ENCODE measurements around the gene IGLL5.

IGLL5 gene

DNA sequence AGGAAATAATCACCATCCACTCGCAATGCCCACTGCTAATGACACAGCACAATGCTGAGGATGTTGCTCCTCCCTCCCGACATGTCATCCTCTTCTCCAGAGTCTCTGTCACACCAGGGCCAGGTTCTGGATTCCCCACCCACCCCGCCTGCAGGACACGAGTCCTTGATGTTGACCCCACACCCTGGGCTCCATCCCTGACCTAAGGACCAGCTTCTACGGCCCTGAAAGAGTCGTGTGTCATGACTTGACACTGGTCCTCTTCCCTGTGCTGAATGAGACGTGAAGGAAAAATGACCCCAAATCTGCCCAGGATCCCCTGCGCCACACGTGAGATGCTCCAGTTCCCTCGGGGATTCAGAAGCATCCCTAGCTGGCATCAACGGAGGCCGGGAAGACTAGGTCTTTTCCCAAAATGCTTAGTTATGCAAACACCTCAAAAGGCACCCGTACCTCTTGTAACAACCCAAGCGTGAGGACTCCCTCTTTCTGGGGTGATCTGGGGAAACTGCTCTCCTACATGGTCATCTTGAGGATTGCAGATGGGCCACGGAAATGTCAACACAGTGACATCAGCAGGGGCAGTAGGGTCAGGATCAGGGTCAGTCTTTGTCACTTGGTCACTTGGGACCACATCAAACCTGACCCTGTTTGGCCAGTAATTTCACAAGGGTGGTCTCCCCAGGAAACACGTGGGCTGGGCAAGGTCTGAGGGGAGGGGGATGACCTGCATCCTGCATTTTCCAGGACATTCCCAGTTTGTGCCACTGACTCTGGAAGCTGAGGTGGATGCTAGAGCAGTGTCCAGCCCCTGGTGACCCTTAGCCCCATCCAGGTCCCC lies 42.0 kb downstream of the IGLL5 start:
- peak in 1 of 2 donors; percentile 49 for DNase-seq

DNA sequence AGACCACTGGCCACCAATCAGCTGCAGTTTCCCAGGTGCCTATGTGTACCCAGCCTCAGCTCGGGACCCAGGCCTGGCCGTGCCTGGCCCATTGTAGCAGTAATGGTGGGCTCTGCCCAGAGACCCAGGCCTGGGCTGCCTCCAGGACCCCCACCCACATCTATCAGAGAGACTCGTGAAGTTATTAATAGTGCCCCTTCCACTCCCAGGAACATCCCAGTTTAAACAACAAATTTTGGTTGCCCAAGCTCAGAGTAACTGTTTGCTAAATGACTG lies 42.5 kb downstream of the IGLL5 start:
- DNase-seq: no peak

DNA sequence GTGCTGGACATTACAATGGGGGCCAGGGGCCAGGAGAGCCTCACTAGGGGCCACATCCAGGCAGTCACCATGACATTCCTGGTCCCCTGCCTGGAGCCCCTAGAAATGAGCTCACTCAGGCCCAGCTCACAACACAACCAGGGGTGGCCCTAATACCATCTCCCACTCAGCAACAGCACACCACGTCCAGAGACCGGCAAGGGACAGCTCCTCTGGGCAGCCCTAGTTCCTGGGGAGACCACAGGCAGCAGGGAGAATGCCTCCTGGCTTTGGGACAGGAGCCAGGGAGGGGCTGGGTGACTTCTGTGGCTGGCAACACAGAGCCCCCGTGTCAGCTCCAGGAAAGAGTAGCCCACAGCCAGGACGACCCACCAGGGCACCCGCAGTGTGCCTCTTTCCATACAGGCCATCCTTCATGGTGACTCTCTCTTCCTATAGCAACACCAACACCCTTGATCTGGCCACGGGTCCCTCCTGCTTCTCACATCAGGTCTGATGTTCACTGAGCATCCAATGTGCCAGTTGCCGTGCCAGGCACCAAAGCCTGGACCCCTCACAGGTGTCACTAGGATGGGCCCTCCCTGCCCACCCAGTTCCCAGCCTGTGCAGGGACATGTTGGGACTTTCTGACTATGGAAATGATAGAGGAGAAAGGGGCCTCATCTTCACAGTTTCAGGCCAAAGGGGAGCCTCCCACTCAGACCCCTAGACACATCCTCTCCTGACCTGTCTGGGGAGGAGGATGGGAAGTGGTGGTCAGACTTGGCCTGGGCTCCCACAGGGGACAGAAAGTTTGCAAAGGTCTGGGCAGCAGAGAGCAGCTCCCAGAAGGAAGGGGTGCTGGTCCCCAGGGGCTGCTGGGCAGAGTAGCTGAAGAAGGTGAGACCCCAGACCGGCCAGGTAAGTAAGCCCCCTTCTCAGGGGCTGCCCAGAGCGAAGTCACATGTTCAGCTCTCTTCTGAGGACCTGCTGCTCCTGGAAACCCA lies 43.2 kb downstream of the IGLL5 start:
- DNase-seq: no peak

DNA sequence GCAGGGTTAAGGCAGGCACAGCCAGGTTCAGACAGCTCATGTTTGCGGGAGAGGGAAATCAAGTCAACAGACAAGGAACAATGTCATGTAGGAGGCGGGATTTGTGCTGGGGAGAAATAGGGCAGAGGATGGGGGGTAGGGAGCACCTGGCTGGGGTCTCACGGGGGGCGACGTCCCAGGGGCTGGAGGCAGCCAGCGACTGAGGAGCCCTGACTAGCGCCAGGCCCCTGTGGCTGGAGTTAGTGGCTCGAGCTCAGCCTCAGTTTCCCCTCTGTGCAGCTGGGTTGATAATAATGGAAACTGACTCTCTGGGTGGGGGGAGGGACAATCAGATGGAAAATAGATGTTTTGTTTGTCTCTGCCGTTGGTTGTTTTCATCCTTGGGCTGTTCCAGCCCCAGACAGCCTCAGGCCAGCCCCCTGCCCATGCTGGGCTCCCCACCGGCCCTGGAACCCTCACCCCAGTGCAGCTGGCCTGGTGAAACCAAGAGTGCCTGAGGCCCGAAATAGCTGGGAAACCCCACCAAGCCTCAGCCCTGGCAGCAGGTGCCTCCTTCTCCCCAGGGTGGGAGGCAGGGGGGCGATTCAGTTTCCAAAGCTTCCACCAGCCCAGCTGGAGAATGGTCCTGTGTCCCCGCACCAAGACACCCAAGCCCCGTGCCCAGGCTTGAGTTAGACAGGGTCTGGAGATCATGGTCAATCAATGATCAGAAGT lies 44.1 kb downstream of the IGLL5 start:
- peak in 1 of 2 donors; percentile 46 for DNase-seq

DNA sequence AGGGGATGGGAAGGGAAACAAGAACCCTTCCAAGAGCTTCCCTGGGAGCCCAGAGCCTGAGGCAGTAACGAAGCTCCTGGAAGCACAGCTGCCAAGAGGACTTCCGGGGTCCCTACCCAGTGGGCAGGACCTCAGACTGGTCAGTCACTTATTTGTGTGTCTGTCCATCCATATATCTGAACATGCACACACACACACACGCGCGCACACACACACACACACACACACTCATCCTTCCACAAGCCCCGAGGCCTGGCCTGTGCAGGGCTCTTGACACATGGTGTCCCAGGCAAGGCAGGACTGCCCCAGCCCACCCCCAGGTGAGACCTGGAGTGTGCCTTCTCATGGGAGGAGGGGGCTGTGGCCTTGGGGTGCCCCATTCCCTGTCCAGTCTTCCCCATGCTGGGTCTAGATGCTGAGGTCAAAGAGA lies 44.9 kb downstream of the IGLL5 start:
- DNase-seq: no peak

DNA sequence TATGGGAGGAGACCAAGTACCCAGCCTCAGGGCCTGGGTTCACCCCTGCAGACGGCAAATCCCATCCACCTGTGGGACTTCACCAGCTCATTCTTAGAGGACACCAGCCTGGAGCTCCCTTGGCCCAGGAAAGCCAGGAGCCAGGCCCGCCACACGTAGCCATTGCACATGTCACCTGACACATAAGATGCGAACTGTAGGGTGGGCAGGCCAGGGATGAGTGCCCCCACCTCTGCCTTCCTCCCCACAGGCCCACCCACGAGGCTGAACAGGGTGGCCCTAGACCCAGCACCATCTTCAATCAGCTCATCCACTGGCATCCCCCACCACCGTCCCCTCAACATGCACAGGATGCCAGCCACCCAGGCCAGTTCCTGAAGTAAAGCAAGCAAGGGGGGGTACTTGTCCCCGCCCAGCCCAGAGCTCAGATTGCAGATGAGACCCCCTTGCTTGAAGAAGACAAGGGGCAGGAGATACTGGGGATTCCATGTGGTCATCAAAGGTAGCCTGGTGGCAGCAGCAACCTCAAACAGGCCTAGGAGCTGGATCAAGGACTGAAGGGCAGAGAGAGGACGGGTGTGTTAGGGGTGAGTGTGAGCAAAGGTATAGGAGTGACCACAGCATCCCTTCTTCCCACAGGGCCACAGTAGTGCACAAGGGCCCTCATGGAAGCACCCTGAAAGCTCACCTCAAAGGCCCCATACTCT lies 45.6 kb downstream of the IGLL5 start:
- no peak for DNase-seq

DNA sequence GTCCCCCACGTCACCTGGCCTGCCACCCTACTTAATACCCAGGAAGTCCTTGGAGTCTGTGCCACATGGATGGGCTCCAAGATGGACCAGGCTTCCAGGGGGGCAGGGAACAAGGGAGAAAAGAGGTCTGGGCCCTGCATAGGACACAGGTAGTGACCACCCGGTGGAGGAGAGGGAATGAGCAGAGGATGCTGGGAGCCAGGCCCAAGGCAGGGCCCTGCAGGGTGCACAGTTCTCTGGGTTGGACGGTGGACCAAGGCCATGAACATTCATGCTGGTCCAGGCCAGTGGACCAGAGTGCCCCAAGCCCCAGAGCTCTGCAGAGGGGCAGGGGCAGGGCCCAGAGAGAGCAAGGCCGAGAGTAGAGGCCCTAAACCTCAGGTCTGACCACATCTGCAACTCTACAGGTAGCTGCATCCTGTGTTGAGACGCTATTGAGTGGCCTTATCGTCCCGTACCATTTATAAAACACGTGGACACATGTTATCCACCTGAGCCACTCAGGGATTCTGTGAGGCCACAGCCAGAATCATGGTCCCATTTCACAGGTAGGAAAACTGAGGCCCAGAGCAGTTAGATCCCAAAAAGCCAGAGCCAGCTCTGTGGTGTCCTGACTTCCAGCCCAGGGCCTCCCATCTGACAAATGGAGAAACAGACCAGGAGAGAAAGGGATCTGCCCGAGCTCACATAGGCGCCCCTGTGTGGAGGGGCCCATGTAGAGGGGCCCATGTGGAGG lies 46.4 kb downstream of the IGLL5 start:
- no peak for DNase-seq

DNA sequence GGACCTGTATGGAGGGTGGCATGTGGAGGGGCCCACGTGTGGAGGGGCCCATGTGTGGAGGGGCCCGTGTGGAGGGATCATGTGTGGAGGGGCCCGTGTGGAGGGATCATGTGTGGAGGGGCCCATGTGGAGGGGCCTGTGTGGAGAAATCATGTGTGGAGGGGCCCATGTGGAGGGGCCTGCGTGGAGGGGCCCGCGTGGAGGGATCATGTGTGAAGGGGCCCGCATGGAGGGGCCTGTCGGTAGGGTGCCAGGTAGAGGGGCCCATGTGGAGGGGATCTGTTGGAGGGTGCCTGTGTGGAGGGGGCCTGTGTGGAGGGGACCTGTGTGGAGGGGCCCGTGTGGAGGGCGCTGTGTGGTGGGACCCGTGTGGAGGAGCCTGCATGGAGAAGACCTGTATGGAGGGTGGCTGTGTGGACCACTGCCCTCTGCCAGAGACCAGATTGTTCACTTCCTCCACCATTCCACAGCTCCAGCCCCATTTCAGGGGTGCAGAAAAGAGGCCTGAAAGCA lies 47.0 kb downstream of the IGLL5 start:
- DNase-seq: no peak

DNA sequence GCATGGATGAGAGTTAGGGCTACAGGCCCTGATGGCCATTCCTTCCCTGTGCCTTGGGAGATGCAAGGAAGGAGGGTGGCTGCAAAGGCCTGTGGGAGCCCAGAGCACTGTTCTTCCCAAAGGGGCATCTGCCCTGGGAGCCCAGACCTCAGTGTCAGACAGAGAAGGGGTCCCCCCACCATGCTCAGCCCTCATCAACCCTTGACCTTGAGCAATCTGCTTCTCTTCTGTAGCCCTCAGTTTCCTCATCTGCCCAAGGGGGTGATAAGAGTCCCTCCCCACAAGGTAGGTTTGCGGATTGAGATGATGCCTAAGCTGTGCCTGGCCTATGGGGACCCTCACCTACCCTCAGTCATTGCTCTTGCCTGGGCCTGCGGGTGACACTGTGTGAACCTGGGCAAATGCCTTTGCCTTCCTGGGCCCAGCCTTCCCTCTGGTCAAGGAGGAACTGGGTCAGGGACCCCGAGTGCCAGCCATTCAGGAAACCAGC lies 47.5 kb downstream of the IGLL5 start:
- no peak for DNase-seq

DNA sequence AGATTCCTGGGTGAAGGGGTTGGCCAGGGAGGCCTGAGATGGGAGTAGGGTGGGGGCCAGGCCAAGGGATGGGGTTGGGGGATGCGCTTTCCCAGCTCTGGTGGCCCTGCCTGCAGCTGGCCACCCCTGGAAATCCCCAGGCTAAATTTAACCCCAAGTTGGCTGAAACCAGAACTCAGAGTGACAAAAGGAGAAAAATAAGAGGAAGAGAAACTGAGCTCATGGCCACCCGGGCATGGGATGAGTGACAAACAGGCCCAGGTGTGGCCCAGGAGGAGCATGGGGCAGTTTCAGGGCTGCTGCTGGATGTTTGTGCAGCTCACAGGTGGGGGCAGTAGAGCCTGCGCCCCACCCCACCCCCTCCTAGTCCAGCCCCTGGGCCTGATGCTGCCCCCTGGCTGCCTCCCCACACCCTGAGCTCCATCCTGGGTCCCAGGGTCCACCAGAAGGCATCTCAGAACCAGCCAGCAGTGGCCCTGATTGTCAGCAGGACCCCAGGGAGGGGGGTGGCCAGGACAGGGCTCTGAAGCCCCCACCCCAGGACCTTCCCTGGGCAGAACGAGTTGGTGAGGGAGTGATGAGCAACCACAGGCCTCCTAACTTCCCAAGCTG lies 48.0 kb downstream of the IGLL5 start:
- peak; percentile 18 to 89 for DNase-seq

DNA sequence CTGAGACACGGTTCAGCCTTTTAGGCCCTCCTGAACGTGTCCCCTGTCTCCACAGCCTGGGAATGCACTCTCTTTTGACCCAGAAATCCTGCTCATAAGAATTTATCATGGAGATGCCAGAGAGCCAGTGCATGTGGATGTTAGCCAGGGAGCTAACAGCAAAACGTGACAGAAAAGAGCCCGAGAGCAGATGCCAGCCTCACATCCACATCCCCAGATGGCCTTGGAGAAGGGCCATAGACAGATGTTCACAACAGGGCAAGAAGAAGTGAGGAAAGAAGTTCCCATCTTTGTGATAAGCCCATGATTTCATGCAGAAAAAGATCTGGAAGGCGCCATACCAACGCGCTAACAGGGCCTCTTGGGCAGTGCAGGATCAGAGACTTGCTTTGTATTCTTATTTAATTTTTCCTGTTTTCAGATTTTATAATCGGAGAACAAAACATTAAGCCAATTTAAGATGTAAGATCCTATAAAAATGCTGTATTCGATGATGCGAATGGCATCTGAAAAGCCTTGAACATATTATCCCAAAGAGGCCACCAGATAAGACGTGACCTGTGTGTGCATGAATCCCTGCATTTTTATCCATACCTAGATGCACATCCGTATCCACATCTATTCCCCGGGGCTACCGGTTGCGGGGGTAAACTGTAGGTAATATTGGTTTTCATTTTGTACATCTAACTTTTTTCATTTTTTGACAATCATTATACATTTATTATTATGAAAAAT lies 48.7 kb downstream of the IGLL5 start:
- DNase-seq: no peak

DNA sequence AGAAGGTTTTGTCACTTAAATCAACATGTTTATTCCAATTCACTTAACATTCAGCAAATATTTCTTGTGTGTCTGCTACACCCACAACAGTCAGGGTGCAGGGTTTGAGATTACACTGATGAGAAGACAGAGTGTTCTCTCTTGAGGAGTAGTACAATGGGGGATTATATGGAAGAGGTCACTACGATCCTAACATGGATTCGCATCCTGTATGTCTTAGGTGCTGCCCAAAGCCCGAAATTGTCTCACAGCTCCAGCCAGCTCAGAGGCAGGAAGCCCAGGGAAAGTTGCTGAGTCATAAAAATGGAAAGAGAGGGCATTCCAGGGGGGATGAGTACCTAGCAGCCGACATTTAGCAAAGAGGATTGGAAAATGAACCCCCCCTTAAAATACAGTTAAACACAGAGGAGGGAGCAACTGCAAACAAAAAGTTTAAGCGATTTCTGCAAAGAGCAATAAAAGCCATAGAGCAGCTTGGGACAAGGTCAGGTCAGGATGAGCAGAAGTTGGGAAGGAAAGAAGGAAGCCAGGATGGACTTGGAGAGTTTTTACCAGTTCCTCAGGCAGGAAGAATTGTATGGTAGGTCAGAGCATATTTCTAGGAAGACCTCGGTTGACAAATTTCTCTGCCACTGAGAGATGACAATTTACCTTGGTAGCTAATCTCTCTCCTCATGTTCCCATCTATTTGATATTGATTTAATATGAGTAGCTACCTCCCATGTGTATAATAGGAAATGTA lies 49.5 kb downstream of the IGLL5 start:
- no peak for DNase-seq

DNA sequence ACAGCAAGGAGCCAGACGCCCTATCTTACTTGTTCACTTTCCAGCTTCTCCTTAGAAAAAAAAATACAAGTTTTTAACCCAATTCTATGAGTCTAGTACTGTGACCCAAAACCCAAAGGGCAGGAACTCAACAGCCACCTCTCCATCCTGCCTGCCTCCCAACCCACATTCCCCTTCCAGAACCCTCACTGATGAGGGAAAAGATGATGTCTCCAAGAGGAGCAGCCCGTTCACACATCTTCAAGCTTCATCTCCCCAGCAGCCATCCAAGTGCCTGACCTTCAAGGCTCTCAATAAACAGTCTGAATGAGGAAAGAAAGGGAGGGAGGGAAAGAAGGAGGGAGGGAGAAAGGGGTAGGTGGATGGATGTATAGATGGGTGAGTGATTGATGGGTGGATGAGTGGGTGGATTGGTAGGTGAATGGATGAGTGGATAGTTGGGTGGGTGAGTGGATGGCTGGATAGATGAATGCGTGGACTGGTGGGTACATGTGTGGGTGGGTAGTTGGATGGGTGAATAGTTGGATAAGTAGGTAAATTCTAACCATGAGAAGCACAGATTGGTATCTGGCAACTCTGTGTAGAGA lies 50.4 kb downstream of the IGLL5 start:
- no peak for DNase-seq

DNA sequence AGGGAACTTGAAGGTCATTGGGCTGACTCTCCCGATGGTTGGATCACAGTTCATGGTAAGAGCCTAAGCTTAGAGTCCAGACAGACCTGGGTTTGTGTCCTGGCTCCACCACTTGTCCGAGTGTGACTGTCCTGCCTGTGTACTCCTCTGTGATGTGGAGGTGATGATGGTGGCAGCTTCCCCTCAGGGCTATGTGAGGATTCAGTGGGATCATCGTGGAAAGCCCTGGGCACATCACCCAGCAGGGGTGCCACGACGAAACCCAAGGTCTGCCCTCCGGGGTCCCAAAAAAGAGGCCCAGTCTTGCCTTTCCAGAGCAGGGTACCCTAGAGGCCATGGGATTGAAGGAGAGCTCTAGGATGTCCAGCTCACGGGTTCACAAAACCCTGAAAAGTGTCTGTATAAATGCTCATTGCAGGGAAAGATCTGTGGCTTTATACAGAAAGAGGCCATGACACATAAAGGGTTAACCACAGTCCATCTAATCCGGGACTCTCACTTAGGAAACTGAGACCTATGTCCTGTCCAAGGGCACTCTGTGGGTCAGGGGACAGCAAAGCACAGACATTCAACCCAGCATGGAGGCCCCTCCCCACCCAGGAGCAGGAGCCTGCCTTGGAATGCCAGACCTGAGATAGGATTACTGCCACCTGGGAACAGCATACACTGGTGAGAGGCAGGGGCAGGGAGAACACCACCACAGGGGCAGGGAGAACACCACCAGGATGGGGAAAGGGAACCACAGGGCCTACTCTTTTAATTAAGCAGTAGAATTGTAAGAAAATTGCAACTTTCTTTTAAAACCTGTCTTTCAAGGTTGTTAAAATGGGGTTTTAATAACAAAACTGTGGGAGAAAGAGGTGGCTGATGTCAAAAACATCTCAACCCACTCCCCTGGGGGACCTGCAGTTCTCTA lies 51.3 kb downstream of the IGLL5 start:
- DNase-seq: no peak

DNA sequence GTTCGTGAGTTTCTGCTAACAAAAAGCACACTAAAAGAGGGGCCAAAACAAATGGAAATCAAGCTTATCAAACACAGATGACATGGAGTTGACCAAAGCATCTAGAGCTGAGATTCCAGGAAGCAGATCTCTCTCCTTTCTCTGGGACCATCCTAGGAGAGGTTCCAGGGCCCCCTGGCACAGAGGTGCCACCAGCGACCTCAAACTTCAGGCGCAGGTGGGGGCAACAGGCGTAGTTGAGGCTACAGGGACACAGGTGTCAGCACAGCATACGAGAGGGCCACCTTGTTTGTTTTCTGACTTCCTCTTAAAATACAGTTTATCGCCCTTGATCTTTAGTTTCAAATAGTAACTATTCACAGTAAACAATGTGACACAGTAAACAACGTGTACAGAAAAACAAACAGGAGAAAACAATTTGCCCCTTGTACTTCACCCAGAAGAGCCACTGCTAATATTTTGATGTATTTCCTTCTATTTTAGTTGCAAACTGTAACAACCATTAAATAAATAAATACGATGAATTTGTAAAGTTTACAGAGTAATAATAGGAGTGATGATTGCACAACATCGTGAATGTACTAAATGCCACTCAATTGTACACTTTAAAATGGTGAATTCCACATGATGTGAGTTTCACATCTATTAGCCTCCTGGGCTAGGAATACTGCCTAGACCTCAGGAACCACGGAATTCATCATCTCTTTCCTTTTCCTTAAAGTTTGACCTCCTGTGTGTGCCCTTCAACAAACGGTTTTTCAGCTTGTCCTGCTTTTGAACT lies 52.2 kb downstream of the IGLL5 start:
- DNase-seq: peak in 1 of 2 donors; percentile 21

DNA sequence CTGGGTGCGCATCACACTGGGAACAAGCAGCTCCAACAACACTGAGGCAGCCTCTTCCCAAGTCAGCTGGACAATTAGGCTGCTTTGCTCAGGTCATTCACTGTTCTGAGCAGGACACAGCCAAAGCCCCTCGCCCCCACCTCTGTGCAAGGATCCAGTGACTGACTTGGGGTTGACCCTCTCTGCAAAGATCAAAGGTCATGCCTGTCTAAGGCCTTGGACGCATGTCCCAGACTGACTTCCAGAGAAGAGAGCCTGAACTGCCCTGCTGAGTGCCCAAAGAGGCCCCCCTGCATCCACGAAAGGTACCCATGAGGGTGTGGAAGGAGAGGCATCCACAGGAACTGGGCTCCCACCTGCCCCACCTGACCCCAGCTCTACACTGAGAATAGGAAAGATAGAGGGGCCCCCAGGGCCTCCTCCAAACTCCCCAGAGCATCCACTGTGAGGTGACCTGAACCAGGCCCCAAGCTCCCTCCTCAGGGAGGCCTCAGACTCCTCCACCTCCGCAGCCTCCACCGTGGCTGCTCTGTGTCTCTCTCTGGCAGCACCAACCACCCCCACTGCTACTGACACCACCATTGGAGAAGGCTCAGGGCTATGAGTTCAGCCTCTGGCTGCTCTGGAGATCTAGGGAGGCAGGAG lies 53.5 kb downstream of the IGLL5 start:
- no peak for DNase-seq
